Measurements from ENCODE around the gene COL4A3. TPM values are rescaled to one million over a fixed set of nuclear protein-coding genes. Genes with fewer than 3 reads are reported as not detected.

COL4A3 gene
- polyA plus RNA-seq, 2 of the 4 experiments (the other 2 are of a cell fraction) = 1.8 to 6.8 TPM

GRCh38 chr2:227324642-227324994 is 160.2 kb downstream of the COL4A3 start:
- Histone ChIP-seq H3K4me1 (peaks cover 31% of the 10 kb centered on the region), H3K27ac (peak overlapping the region; percentile 94 to 97), H3K9me3 (peaks cover 3% of the 10 kb centered on the region; the same call in 1 of the 3 replicates), H3K4me2 (peak overlapping the region; percentile 75), H3K4me3 (peak overlapping the region; percentile 86)
- CTCF ChIA-PET = interaction anchor here (0.6 to 1.7 kb wide), 3 partner anchors 16 to 442 kb away, joined by 3 to 5 read pairs (median 4); no protein-coding TSS in a partner anchor
- ATAC-seq (peak; percentile 45 to 48; a peak in 5 of 6 replicates), FAIRE-seq (no peak), DNase-seq (ENCODE audit: low read depth in 1 of 2, low spot score in 1 of 2) (peak in 1 of 2 experiments; percentile 31)
- TF ChIP-seq HOXB13 (CRISPR knock-in tag; IDR thresholded peaks at IDR 0.05; ENCODE audit: low read depth) (no peak), GATA3 (IDR thresholded peaks at IDR 0.05; ENCODE audit: borderline replicate concordance) (no peak), NPAS2 (CRISPR knock-in tag; IDR thresholded peaks at IDR 0.05; ENCODE audit: borderline replicate concordance) (no peak), FOSB (CRISPR knock-in tag; IDR thresholded peaks at IDR 0.05) (no peak), CEBPB (IDR thresholded peaks at IDR 0.05) (no peak), ZSCAN20 (CRISPR knock-in tag; IDR thresholded peaks at IDR 0.05) (no peak), BHLHE40 (IDR thresholded peaks at IDR 0.05; ENCODE audit: low read depth, low read length) (no peak), NFE2L2 (conservative IDR thresholded peaks at IDR 0.05; ENCODE audit: low read length) (no peak), KDM1A (IDR thresholded peaks at IDR 0.05; ENCODE audit: low read depth) (no peak)
- POLR2A ChIA-PET = no interaction called here
- 5% methylated on average over 6 of the region's 6 CpGs for WGBS (ENCODE audit: missing lambda C conversion rate)

GRCh38 chr2:227324995-227325838 is 160.8 kb downstream of the COL4A3 start, which contains the start of gene MFF:
Gene MFF, plus strand, starts transcription at chr2:227325251. Its CDS starts 5,415 bp downstream, at chr2:227330666.
- POLR2A ChIA-PET = no interaction called here
- CTCF ChIA-PET = interaction anchor here (0.6 to 1.5 kb wide), 5 partner anchors 12 to 105 kb away, joined by 3 to 5 read pairs (median 3); no protein-coding TSS in a partner anchor
- Histone ChIP-seq H3K4me3 (peak within 1 kb of the TSS; percentile 86), H3K27ac (peak within 1 kb of the TSS; percentile 94 to 97), H3K4me1 (peaks cover 37% of the 10 kb centered on the region), H3K9me3 (peaks cover 3% of the 10 kb centered on the region; the same call in 1 of the 3 replicates), H3K4me2 (peak within 1 kb of the TSS; percentile 93)
- 1% methylated on average over 34 of the region's 67 CpGs for WGBS (ENCODE audit: missing lambda C conversion rate)
- ATAC-seq = peak; percentile 96 to 97
- peak; percentile 87 to 96 for DNase-seq (ENCODE audit: low read depth in 1 of 2, low spot score in 1 of 2)
- FAIRE-seq = peak; percentile 49
- TF ChIP-seq MAX (IDR thresholded peaks at IDR 0.05) (peak; percentile 99), CHD2 (IDR thresholded peaks at IDR 0.05; ENCODE audit: low read length, partially characterized antibody) (no peak), RNF2 (IDR thresholded peaks at IDR 0.05; ENCODE audit: borderline replicate concordance, low read depth) (no peak), SMC3 (IDR thresholded peaks at IDR 0.05) (peak; percentile 27; the same call in 2 of the 3 replicates), HOXB5 (CRISPR knock-in tag; IDR thresholded peaks at IDR 0.05) (peak; percentile 77), ATOH8 (CRISPR knock-in tag; IDR thresholded peaks at IDR 0.05; ENCODE audit: low read depth) (peak; percentile 89), NR3C1 (IDR thresholded peaks at IDR 0.05) (no peak), KDM5A (IDR thresholded peaks at IDR 0.05) (peak; percentile 70), PHF8 (IDR thresholded peaks at IDR 0.05; ENCODE audit: borderline replicate concordance, low read depth) (peak; percentile 63; the same call in 1 of the 2 replicates), BCL3 (IDR thresholded peaks at IDR 0.05) (0 out of 3 replicates have a peak, but pooled peaks have one; percentile 48), TP53 (CRISPR knock-in tag; IDR thresholded peaks at IDR 0.05) (0 out of 2 replicates have a peak, but pooled peaks have one; percentile 63), JUN (IDR thresholded peaks at IDR 0.05) (peak; percentile 76 to 96; a peak in 4 of 5 replicates), RAD21 (conservative IDR thresholded peaks at IDR 0.05 in 1 of 2, IDR thresholded peaks at IDR 0.05 in 1 of 2) (peak in 1 of 2 experiments; percentile 33; a peak in 3 of 5 replicates), POLR2AphosphoS2 (conservative IDR thresholded peaks at IDR 0.05; ENCODE audit: low read length) (no peak), USF2 (IDR thresholded peaks at IDR 0.05) (peak; percentile 96), FOSL2 (IDR thresholded peaks at IDR 0.05) (no peak), FOSL2 (CRISPR knock-in tag; IDR thresholded peaks at IDR 0.05) (peak; percentile 52), POLR2A (IDR thresholded peaks at IDR 0.05; ENCODE audit: low read length) (peak; percentile 73), RFX5 (IDR thresholded peaks at IDR 0.05) (no peak), E2F6 (IDR thresholded peaks at IDR 0.05; ENCODE audit: borderline replicate concordance, low read depth) (peak; percentile 92), MYC (IDR thresholded peaks at IDR 0.05; ENCODE audit: borderline replicate concordance, low read length) (peak; percentile 94), CTCF (IDR thresholded peaks at IDR 0.05) (peak; percentile 37)
